Measurements from ENCODE around the gene XRCC1. TPM values are rescaled to one million over a fixed set of nuclear protein-coding genes. Genes with fewer than 3 reads are reported as not detected.
"Not testable (repeated sequence)": the region's sequence is repeated elsewhere in the genome, so short reads cannot be mapped to it uniquely, and the experiment has no call there.

XRCC1 gene
- total and polyA plus RNA-seq, 5 donors from 2014 or later, result 19.8 to 35.4 (median 24.7) TPM

DNA sequence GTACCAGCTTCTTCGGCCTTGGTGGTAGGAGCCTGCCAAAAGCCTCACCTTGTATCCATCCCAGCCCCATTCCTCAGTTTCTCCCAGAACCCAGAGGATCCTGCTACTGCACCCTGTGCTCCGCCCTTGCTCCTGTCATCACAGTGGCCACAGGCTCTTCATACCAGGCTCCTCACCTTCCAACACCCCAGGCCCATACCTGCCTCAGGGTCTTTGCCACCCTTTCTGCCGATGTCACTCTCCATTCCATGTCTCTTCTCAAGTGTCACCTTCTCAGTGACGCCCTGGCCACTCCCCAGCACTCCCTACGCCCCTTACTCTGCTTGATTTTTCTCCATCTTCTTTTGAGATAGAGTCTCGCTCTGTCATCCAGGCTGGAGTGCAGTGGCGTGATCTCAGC is 34.5 kb upstream of the XRCC1 start:
- peaks cover 17% of the 10 kb centered on the region for H3K36me3 Mint-ChIP-seq
- H3K27ac Mint-ChIP-seq, result peak overlapping the region in 1 of 3 donors; percentile 62

DNA sequence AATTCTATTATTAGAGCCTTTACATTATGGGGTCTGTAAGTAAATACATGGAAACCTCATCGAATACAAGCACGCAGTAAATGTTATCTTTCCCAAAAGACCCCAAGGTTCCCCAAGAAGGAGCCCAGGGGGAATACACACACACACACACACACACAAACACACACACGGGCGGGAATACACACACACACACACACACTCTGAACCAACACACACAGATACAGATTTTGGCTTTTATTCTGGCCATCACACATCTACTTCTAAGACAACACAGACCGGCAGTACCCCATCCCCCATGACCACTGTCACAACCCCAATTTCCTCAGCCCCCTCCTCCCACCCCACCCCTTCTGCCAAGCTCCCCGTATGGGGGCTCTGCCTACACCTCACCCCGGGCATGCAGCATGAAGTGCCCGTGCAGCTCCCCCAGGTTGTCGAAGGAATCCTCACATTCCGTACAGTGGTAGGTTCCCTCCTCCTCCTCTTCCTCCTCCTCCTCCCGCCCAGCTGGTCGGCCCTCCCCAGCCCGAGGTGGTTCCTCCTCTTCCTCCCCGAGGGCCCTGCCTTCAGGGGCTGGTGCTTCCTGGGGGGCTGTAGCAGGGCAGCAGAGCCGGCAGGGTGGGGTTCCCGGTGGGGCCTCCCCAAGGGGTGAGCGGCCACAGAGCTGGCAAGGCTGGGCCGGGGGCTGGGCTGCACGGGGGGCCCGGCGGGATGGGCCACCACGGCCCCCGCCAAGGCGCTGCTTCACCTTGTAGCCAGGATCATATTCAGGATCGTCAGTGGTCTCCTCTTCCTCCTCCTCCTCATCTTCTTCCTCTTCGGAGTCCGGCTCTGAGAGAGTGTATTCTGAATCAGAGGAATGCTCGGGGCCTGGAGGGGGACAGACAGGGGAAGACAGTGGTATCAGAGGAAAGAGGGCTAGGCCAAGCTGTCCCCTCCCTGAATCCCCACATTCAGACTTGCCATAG is 32.2 kb upstream of the XRCC1 start:
- Mint-ChIP-seq H3K4me1 (peaks cover 5 to 15% (median 9%) of the 10 kb centered on the region in 4 donors), H3K36me3 (peaks cover 14% of the 10 kb centered on the region), H3K27ac (no peak overlapping the region), H3K4me3 (no peak overlapping the region), H3K27me3 (no peaks in the 10 kb centered on the region), H3K9me3 (no peaks in the 10 kb centered on the region)
- peaks cover 17% of the 10 kb centered on the region for H3K36me3 ChIP-seq (ENCODE audit: control insufficient read depth, insufficient read depth, low read length)
- no peak for DNase-seq
- no peak overlapping the region for H3K27ac ChIP-seq (ENCODE audit: insufficient read depth, low read length, poor library complexity, severe bottlenecking)
- H3K4me1 ChIP-seq (ENCODE audit: control insufficient read depth, insufficient read depth, low read length, poor library complexity, severe bottlenecking), result no peaks in the 10 kb centered on the region
- no peak overlapping the region for H3K4me3 ChIP-seq (ENCODE audit: low read depth, low read length)
- H3K9me3 ChIP-seq (ENCODE audit: control insufficient read depth in 2 of 2, low read length in 2 of 2), result no peaks in the 10 kb centered on the region
- H3K27me3 ChIP-seq (ENCODE audit: control insufficient read depth, insufficient read depth, low read length), result no peaks in the 10 kb centered on the region
- no peak for ATAC-seq (ENCODE audit: low read depth in 2 of 2)

More for the DNA sequence above, 34.5 kb upstream of the XRCC1 start:
- H3K9me3 ChIP-seq (ENCODE audit: control insufficient read depth in 2 of 2, low read length in 2 of 2), result no peaks in the 10 kb centered on the region
- no peak for DNase-seq
- H3K4me3 Mint-ChIP-seq, result no peak overlapping the region
- peaks cover 25% of the 10 kb centered on the region for H3K36me3 ChIP-seq (ENCODE audit: control insufficient read depth, insufficient read depth, low read length)
- H3K4me3 ChIP-seq (ENCODE audit: low read depth, low read length), result no peak overlapping the region
- H3K9me3 Mint-ChIP-seq, result no peaks in the 10 kb centered on the region
- no peaks in the 10 kb centered on the region for H3K27me3 Mint-ChIP-seq
- no peaks in the 10 kb centered on the region for H3K27me3 ChIP-seq (ENCODE audit: control insufficient read depth, insufficient read depth, low read length)
- no peak overlapping the region for H3K27ac ChIP-seq (ENCODE audit: insufficient read depth, low read length, poor library complexity, severe bottlenecking)
- H3K4me1 Mint-ChIP-seq, result peaks cover 8 to 19% (median 15%) of the 10 kb centered on the region in 4 donors
- no peak for ATAC-seq (ENCODE audit: low read depth in 2 of 2)
- no peaks in the 10 kb centered on the region for H3K4me1 ChIP-seq (ENCODE audit: control insufficient read depth, insufficient read depth, low read length, poor library complexity, severe bottlenecking)

DNA sequence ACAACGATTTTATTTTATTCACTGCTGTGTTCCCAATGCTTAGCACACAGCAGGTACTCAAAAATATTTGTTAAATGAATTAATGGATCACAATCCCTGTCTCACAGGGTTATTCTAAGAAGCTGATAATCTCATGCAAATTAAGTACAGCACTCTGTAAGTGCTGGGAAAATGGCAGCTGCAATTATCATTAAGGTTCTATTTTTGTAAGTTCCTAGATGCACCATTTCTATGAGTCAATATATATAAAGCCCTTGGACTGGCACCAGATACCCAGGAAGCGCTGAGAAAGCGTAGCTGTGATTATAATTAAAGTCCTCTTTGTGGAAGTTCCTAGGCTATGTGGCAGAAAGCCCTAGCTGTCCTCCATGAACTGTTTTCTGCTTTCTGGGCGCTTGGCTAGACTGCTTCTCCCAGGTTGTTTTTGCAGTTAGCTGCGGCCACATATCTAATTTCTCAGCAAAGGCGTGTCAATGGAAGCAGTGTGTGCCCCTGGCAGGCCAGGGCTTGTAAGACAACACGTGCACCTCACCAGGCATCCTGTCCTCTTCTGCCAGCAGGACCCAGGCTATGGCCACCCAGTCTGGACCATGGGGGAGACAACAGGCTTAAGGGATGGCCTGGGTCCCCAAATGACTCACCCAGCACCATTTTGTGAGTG is 31.4 kb upstream of the XRCC1 start:
- no peaks in the 10 kb centered on the region for H3K27me3 ChIP-seq (ENCODE audit: control insufficient read depth, insufficient read depth, low read length)
- no peak overlapping the region for H3K4me3 ChIP-seq (ENCODE audit: low read depth, low read length)
- no peaks in the 10 kb centered on the region for H3K4me1 ChIP-seq (ENCODE audit: control insufficient read depth, insufficient read depth, low read length, poor library complexity, severe bottlenecking)
- no peak overlapping the region for H3K27ac ChIP-seq (ENCODE audit: insufficient read depth, low read length, poor library complexity, severe bottlenecking)
- no peaks in the 10 kb centered on the region for H3K9me3 ChIP-seq (ENCODE audit: control insufficient read depth in 2 of 2, low read length in 2 of 2)
- H3K9me3 Mint-ChIP-seq, result no peaks in the 10 kb centered on the region
- DNase-seq (no peak), ATAC-seq (ENCODE audit: low read depth in 2 of 2) (no peak)
- H3K4me1 Mint-ChIP-seq, result peaks cover 0 to 11% (median 7%) of the 10 kb centered on the region in 4 donors
- H3K4me3 Mint-ChIP-seq, result no peak overlapping the region
- peaks cover 10% of the 10 kb centered on the region for H3K36me3 Mint-ChIP-seq
- H3K36me3 ChIP-seq (ENCODE audit: control insufficient read depth, insufficient read depth, low read length), result peaks cover 10% of the 10 kb centered on the region
- H3K27me3 Mint-ChIP-seq, result no peaks in the 10 kb centered on the region
- peak overlapping the region in 2 of 3 donors; percentile 29 to 69 for H3K27ac Mint-ChIP-seq

DNA sequence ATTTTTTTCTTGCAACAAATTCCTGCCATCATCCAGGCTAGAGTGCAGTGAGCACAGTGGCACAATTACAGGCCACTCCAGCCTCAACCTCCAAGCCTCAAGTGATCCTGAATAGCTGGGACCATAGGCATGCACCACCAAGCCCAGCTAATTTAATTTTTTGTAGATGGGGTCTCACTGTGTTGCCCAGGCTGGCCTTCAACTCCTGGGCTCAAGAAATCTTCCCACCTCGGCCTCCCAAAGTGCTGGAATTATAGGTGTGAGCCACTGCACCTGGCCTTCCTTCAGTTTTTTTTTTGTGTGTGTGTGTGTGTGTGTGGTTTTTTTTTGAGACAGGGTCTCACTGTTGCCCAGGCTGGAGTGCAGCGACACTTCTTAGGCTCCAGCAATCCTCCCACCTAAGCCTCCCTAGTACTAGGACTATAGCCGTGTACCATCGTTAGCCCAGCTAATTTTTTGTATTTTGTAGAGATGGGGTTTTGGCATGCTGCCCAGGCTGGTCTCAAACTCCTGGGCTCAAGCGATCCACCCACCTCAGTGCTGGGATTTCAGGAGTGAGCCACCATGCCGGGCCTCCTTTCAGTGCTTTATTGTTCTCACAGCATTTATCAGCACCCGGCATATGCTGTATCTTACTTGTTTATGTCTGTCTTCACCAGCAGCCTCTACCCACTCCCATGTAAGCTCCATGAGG is 30.7 kb upstream of the XRCC1 start:
- Mint-ChIP-seq H3K27me3 (no peaks in the 10 kb centered on the region), H3K36me3 (peaks cover 10% of the 10 kb centered on the region), H3K9me3 (no peaks in the 10 kb centered on the region), H3K4me3 (no peak overlapping the region), H3K27ac (peak overlapping the region in 1 of 3 donors; percentile 81), H3K4me1 (peaks cover 0 to 14% (median 7%) of the 10 kb centered on the region in 4 donors)
- DNase-seq (no peak), ATAC-seq (ENCODE audit: low read depth in 2 of 2) (no peak)
- no peaks in the 10 kb centered on the region for H3K9me3 ChIP-seq (ENCODE audit: control insufficient read depth in 2 of 2, low read length in 2 of 2)
- H3K4me1 ChIP-seq (ENCODE audit: control insufficient read depth, insufficient read depth, low read length, poor library complexity, severe bottlenecking), result no peaks in the 10 kb centered on the region
- H3K4me3 ChIP-seq (ENCODE audit: low read depth, low read length), result no peak overlapping the region
- H3K36me3 ChIP-seq (ENCODE audit: control insufficient read depth, insufficient read depth, low read length), result peaks cover 16% of the 10 kb centered on the region
- no peaks in the 10 kb centered on the region for H3K27me3 ChIP-seq (ENCODE audit: control insufficient read depth, insufficient read depth, low read length)
- H3K27ac ChIP-seq (ENCODE audit: insufficient read depth, low read length, poor library complexity, severe bottlenecking), result no peak overlapping the region

DNA sequence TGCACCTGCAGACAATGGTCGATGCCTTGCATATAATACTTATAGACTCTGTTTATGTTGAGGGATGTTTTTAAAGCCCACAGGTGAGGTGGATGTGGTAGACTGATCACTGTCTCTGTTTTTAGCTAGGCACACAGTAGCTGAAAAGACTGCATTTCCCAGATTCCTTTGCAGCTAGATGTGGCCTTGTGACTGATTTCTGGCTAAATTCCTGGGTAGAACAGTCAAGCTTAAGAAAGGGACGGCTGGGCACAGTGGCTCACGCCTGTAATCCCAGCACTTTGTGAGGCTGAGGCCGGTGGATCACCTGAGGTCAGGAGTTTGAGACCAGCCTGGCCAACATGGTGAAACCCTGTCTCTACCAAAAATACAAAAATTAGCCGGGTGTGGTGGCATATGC is 25.0 kb upstream of the XRCC1 start:
- H3K4me3 ChIP-seq (ENCODE audit: low read depth, low read length); DNase-seq; H3K27me3 Mint-ChIP-seq; H3K9me3 Mint-ChIP-seq; ATAC-seq (ENCODE audit: low read depth in 2 of 2); H3K36me3 Mint-ChIP-seq; H3K27me3 ChIP-seq (ENCODE audit: control insufficient read depth, insufficient read depth, low read length); H3K9me3 ChIP-seq (ENCODE audit: control insufficient read depth in 2 of 2, low read length in 2 of 2); H3K27ac ChIP-seq (ENCODE audit: insufficient read depth, low read length, poor library complexity, severe bottlenecking): not testable (repeated sequence)
- peak overlapping the region in 1 of 3 donors; percentile 32 for H3K27ac Mint-ChIP-seq
- Histone ChIP-seq H3K36me3 (ENCODE audit: control insufficient read depth, insufficient read depth, low read length) (peaks cover 29% of the 10 kb centered on the region), H3K4me1 (ENCODE audit: control insufficient read depth, insufficient read depth, low read length, poor library complexity, severe bottlenecking) (peaks cover 25% of the 10 kb centered on the region)
- peak overlapping the region in 1 of 4 donors; percentile 75 for H3K4me3 Mint-ChIP-seq
- peaks cover 7 to 47% (median 28%) of the 10 kb centered on the region in 4 donors for H3K4me1 Mint-ChIP-seq

DNA sequence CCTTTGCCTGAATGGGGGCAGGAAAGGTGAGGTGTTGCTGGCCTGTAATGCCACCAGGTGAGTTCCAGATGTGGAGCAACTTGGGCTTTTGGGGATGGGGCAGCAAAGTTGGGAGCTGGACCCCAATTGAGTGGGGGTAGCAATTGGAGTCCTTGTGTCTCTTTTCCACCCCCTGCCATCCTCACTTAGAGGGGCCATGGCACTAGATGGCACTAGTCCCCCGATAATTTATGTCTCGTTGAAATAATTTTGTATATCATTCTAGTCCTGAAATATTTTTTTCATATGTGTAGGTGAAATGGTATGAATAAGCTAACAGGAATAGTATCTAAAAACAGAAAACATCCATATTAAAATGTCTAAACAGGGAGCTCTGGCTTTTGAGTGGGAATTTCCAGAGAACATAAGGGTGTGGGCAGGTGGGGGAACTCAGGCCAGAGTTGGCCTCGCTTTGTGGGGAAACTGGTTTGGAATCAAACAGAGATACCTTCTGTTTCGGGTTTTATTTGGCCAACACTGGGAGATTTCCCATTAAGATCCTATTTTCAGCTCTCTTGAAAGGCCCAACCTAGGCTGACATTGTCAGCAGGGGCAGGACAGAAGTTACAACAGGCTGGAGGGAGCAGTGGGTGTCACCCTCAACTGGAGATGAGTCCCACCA is 24.4 kb upstream of the XRCC1 start:
- H3K4me1 Mint-ChIP-seq, result peaks cover 7 to 49% (median 29%) of the 10 kb centered on the region in 4 donors
- ATAC-seq (ENCODE audit: low read depth in 2 of 2) (no peak), DNase-seq (no peak)
- H3K9me3 Mint-ChIP-seq, result no peaks in the 10 kb centered on the region
- H3K4me3 ChIP-seq (ENCODE audit: low read depth, low read length), result no peak overlapping the region
- H3K36me3 ChIP-seq (ENCODE audit: control insufficient read depth, insufficient read depth, low read length), result peaks cover 29% of the 10 kb centered on the region
- peaks cover 10% of the 10 kb centered on the region for H3K36me3 Mint-ChIP-seq
- peak overlapping the region in 2 of 4 donors; percentile 32 to 75 for H3K4me3 Mint-ChIP-seq
- no peaks in the 10 kb centered on the region for H3K27me3 ChIP-seq (ENCODE audit: control insufficient read depth, insufficient read depth, low read length)
- peaks cover 30% of the 10 kb centered on the region for H3K4me1 ChIP-seq (ENCODE audit: control insufficient read depth, insufficient read depth, low read length, poor library complexity, severe bottlenecking)
- no peaks in the 10 kb centered on the region for H3K9me3 ChIP-seq (ENCODE audit: control insufficient read depth in 2 of 2, low read length in 2 of 2)
- H3K27ac Mint-ChIP-seq, result peak overlapping the region in 2 of 3 donors; percentile 32 to 38
- H3K27ac ChIP-seq (ENCODE audit: insufficient read depth, low read length, poor library complexity, severe bottlenecking), result no peak overlapping the region
- H3K27me3 Mint-ChIP-seq, result peaks cover 6% of the 10 kb centered on the region
